ES-I3 (cell line): ENCODE results near the gene MYH15.

Experiments
- H3K36me3 ChIP-seq: 2 replicates; pipeline ENCODE4 v1.6.1; 2013; ENCODE audit warnings: mild to moderate bottlenecking, low read length, control low read depth, moderate library complexity; ENCODE audit not compliant: insufficient read depth
- H3K4me1 ChIP-seq: 2 replicates; pipeline ENCODE4 v1.6.1; 2013; ENCODE audit warnings: mild to moderate bottlenecking, control low read depth, low read length; ENCODE audit not compliant: insufficient read depth
- H3K9ac ChIP-seq: 2 replicates; pipeline ENCODE4 v1.6.1; 2013; ENCODE audit warnings: low read depth, mild to moderate bottlenecking, low read length, moderate library complexity
- H3K9me3 ChIP-seq: 2 replicates; pipeline ENCODE4 v1.6.1; 2013; ENCODE audit warnings: mild to moderate bottlenecking, low read length, moderate library complexity; ENCODE audit not compliant: control insufficient read depth, insufficient read depth

The MYH15 gene

GRCh38 chr3:108346301-108347227, 163.8 kb downstream of the MYH15 start:
- no peaks in the 10 kb centered on the region for H3K36me3 ChIP-seq
- H3K4me1 ChIP-seq: no peaks in the 10 kb centered on the region
- H3K9ac ChIP-seq: no peak overlapping the region
- H3K9me3 ChIP-seq: no peaks in the 10 kb centered on the region

DNA sequence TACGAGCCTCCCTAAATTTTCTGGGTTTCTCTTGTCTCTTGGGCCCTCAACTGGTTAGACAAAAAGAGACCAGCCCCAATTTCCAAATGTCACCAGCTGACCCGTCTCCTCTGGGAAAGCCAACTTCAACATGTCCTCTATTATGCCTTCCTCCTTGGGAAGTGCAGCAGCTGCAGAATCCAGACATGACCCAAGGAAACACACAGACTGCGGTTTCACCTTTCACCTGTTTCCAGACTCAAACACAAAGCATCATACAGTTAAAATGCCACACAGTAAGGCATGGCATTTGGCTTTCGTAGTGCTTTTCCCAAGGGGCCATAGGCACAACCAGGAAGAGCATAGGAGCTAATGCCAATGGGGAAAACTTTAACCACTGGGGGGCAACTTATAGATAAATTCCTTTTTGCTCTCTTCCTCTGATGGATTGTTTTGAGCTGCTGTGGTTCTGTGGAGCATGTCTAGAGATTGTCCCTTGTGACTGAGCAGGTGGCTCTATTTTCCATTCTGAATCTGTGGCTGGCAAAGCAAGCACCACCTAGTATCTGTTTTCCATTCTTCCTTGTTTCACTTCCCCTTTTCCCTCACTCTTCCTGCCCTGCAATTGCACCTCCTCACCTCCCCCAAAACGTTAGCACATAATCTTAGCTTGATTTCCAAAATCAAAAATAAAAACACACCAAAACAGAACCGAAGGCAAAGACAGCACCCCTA, 164.7 kb downstream of the MYH15 start:
- no peaks in the 10 kb centered on the region for H3K9me3 ChIP-seq
- H3K9ac ChIP-seq: no peak overlapping the region
- no peaks in the 10 kb centered on the region for H3K4me1 ChIP-seq
- no peaks in the 10 kb centered on the region for H3K36me3 ChIP-seq

- Histone ChIP-seq H3K9ac (no peak overlapping the region), H3K4me1 (no peaks in the 10 kb centered on the region), H3K9me3 (no peaks in the 10 kb centered on the region), H3K36me3 (no peaks in the 10 kb centered on the region)
Observed at GRCh38 chr3:108343491-108343890, 166.9 kb downstream of the MYH15 start.

DNA sequence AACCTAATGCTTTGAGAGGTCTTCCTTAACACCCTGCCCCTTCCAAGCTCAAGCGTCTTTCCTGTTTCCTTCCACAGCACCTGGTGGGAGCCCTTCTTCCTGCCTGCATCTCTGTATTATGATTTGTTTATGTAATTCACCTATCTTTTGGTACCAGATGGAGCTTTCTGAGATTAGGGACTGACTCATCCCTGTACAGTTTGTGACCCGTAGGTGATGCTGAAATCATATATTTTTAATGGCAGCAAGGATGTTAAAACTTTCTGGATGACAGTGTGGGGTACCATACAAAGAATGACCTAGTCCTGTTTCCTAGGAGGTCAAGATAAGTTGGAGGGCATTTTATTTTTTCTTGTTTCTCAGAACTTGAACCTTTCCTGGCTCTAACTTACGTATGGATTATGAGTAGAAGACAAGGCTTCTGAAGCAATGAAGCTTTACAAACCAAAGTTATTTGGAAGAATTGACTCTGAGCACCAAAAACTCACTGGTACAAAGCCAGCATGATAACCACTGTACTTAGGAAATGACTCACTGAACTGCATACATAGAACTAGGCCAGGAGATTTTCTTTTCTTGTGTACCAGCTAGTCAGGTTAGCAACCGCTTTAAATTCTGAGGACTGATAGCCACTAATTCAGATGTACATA, 167.4 kb downstream of the MYH15 start:
- Histone ChIP-seq H3K4me1 (no peaks in the 10 kb centered on the region), H3K9ac (no peak overlapping the region), H3K9me3 (no peaks in the 10 kb centered on the region), H3K36me3 (no peaks in the 10 kb centered on the region)

DNA sequence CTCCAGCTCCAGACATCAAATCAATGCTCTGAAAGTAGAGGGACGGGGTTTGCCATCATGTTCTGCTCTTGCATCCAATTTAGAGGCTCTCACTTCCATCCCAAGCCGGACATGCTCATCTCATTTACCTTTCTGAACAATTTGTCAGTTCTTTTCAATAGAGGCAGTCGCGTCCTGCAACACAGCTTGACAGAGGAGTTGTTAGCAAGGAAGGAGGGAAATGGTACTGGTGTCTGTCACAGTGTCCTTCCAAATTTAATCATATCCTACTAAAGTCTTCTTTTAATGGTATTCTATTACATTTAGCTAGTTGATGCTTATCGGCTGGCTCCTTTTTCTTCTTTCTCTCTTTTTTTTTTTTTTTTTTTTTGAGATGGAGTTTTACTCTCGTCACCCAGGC, 168.5 kb downstream of the MYH15 start:
- H3K4me1 ChIP-seq: no peaks in the 10 kb centered on the region
- H3K9ac ChIP-seq: no peak overlapping the region
- H3K36me3 ChIP-seq: no peaks in the 10 kb centered on the region
- no peaks in the 10 kb centered on the region for H3K9me3 ChIP-seq

DNA sequence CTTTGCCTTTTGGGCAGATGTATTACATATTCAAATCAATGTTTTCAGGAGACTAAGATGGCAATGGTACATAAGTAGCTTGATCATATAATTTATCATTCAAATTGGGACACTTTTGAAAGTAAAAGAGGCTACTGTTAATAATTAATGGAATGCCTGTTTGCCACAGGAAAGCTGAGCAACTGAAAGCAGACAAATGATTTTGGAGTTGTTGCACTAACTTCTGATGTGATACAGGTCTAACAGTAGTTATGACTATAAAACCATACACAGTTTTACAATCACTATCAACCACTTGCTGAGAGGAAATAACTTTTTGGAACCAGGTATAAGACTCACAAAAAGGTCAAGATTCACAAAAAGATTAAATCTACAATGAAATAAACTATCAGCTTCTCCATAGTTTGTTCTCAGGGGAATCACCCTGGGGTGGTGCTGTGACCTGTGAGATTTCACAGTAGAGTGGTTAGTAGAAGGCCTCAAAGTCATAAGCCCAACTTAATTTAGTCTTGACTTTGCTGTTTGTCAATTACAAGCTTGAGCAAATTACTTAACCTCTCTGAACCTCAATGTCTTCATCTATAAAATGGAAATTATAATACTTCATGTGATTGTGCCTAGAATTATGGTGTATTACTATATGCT, 171.4 kb downstream of the MYH15 start:
- no peaks in the 10 kb centered on the region for H3K36me3 ChIP-seq
- H3K9me3 ChIP-seq: no peaks in the 10 kb centered on the region
- no peak overlapping the region for H3K9ac ChIP-seq
- H3K4me1 ChIP-seq: no peaks in the 10 kb centered on the region

DNA sequence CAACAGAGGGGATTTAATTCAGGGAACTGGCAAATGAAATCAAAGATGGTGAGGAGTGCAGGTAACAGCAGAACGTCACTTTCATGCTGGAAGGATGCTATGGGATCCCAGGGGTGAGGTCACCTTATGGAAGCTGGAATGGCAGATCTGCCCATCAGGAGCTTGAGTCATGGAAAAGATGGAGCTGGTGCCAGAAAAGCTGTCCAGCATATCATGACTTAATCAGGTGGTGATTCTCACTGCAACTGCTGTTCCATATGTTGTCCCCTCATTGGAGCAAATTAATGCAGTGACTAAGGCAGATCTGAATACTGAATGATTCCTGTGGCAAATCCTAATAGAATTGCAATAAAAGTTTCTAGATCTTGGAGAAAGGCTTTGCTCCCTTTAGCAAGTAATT, 175.7 kb downstream of the MYH15 start:
- H3K9ac ChIP-seq: no peak overlapping the region
- no peaks in the 10 kb centered on the region for H3K9me3 ChIP-seq

DNA sequence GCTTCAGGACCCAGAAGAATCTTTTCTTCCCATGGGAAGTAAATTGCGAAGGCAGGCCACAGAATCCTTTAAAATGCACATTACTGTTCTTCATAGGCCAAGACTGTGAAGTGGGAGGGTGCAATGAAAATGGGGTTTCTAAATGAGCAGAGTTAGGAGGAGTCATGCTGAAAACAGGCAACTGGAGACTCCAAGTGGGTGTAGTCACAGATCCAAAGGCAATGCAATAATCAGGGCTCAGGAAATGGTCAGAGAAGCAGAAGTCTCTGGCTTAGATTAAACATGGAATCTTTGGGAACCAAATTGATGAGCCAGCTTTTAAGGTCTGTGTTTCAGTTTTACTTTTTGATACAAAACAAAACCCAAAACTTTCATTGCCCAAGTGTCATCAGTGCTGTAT, 176.4 kb downstream of the MYH15 start:
- H3K36me3 ChIP-seq: no peaks in the 10 kb centered on the region

More for the DNA sequence above, 175.7 kb downstream of the MYH15 start:
- Histone ChIP-seq H3K4me1 (no peaks in the 10 kb centered on the region), H3K36me3 (no peaks in the 10 kb centered on the region)

GRCh38 chr3:108331792-108332191, 178.6 kb downstream of the MYH15 start:
- no peaks in the 10 kb centered on the region for H3K4me1 ChIP-seq
- H3K9me3 ChIP-seq: no peaks in the 10 kb centered on the region
- H3K36me3 ChIP-seq: no peaks in the 10 kb centered on the region
- H3K9ac ChIP-seq: no peak overlapping the region

More for the DNA sequence above, 176.4 kb downstream of the MYH15 start:
- Histone ChIP-seq H3K9ac (no peak overlapping the region), H3K9me3 (no peaks in the 10 kb centered on the region), H3K4me1 (no peaks in the 10 kb centered on the region)
